Kidney glomerular epithelial cell (primary cell): ENCODE data around the gene ZNF311.
"Not testable (repeated sequence)": the region's sequence is repeated elsewhere in the genome, so short reads cannot be mapped to it uniquely, and the experiment has no call there.

ENCODE experiments used
- DNase-seq: peaks from one replicate; lab custom pipeline; 2025; lab: John Stamatoyannopoulos, UW

The ZNF311 gene

DNA sequence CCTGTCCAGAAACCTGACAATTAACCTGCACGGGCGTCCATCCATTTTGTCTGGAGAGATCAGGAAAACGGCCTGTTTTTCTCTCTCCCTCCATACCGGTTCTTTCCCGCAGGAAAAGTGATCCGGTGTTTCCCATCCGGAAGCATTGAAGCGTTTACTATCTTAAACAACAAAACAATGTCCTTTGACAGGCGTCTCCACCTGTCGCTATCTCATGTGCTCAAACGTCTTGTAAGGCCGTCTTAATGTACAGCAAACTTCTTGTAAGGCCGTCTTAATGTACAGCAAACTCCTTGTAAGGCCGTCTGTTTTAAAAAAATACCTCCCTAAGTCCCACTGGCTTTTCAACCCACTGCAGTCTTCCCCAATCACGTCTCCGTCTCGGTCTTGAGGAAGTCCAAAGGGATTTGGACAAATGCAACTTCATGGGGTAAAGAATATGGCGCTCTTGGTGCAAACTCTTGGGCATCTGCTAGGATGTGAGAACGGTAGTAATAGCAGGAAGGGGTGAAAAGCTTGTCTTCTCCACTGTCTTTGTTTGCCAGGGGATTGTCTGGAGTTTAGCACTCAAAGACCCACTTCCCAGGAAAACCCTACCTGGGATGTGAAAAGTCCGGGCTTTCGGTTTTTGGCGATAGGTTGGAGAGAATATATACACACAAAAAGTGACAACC lies 51.4 kb downstream of the ZNF311 start:
- no peak for DNase-seq

DNA sequence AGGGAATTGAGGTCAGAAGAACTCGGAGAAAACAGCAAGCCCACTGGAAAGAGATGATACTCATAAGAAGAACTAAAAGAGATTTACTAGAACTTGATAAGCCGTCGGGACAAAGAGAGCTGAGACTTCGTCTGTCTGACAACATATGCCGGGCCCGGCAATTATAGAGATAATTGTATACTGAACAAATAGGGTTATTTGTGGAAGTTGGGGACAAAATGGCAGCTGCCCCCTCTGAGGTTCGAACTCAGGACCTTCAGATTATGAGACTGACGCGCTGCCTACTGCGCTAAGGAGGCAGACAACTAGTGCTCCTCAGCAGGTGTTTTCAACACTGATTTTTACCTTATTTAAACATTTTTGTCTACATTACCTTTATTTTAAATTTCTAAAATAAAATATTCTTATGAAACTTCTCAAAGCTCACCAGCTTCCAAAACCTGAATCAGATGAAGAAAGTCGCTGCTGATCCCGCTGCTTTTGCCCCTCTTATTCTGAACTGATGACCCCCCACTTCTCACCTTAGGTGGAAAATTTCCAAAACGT lies 52.0 kb downstream of the ZNF311 start:
- peak; percentile 62 for DNase-seq

DNA sequence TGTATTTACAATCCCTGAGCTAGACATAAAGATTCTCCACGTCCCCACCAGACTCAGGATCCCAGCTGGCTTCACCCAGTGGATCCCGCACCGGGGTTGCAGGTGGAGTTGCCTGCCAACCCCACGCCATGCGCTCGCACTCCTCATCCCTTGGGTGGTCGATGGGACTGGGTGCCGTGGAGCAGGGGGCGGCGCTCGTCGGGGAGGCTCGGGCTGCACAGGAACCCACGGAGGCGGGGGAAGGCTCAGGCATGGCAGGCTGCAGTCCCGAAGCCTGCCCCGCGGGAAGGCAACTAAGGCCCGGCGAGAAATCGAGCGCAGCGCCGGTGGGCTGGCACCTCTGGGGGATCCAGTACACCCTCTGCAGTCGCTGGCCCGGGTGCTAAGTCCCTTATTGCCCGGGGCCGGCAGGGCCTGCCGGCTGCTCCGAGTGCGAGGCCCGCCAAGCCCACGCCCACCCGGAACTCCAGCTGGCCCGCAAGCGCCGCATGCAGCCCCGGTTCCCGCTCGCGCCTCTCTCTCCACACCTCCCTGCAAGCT lies 55.4 kb downstream of the ZNF311 start:
- not testable (repeated sequence) for DNase-seq

- no peak for DNase-seq
These were observed 56.2 kb downstream of the ZNF311 start for GRCh38 chr6:28948782-28949486.

DNA sequence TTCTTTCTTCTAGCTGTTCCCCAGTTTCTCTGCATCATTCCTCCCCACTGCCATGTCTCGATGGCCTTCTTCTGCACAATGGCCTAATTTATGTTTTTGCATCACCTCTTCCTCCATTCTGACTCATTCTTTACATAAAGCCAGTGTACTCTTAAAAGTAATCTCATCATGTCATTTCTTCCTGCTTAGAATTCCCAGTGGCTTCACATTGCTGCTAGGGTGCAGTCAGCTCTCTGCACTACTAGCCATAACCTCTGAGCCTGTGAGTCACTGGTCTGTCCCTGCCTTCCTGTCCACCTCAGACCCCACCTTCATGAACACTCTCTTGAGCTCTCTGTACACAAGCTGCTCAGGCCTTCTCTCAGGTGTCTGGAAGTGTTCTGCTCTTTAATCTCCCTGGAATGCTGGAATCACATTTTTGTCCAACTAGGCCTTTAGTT lies 57.3 kb downstream of the ZNF311 start:
- DNase-seq, result no peak

DNA sequence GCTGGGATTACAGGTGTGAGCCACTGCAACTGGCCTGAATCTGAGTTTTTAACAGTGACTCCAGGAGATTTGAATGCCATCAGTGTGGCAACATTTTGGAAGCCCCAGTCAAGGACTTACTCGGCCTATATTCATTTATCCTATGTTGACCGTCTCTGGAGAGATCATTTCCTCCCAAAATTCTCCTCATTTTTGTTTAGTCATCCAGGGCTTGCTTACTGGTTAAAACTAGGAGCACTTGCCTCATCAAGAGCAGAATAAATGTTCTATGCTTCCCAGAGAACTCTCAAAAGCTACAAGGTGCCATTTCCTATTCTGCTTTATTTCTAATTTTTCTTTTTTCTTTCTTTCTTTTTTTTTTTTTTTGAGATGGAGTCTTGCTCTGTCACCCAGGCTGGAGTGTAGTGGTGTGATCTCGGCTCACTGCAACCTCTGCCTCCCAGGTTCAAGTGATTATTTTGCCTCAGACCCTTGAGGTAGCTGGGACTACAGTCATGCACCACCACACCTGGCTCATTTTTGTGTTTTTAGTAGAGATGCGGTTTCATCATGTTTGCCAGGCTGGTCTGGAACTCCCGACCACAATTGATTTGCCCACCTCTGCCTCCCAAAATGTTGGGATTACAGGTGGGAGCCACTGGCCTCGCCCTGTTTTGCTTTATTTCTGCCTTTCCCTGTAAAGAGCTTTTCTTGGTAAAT lies 57.9 kb downstream of the ZNF311 start:
- no peak for DNase-seq

- DNase-seq, result no peak
These were observed 59.8 kb downstream of the ZNF311 start for GRCh38 chr6:28945349-28945748.
